Stimulated activated CD8-positive, alpha-beta memory T cell treated with anti-CD3 and anti-CD28 coated beads, Interleukin-7, amount 100 ng/mL, for 48 hours (primary cell): ENCODE data around the gene DDX17.

Experiments used
- DNase-seq, 2 donors: peaks; one replicate each; pipeline ENCODE4 v3.0.0-alpha.2; 2020; ENCODE audit warnings: low read depth in 1 of 2; ENCODE audit errors: extremely low read depth in 1 of 2

Gene DDX17

DNA sequence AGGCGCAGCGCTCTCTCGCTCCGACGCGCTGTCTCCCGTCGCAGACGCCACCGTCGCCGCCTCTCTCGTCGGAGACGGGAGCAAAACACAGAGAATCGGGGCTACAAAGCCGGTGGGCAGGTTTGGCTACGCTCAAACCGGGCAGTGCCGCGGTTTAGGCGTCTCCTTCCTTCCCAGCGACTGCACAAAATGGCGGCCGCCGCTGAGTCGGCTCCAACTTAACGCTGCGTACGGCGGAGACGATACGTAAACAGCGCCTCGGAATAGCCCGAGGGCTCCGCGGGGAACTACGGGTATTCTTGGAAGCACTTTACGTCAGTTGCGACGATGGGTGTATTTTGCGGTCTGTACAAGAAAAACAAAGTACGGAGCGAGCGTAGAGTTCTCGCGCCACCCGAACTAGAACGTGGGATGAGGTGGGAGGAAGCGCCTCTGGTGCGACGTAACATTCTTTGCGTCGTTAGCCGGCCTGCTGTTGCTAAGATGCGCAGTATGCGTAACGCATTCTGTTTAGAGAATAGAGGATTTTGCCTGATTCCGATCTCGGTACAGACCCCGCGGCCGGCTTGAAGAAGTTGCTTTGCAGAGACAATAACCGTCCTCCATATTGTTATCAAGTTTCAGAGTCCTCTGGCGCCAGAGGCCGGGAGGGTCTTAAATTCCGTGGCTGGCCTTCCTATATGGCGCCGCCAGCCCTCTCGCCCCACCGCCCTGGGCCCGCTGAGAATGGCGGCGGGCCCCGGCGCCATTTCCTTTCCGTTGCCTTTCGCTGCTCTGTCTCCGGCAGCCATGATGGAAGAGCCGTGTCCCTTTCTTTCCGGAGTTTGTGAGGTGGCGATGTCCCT is at the start of gene DDX17:
DDX17 (minus strand) TSS at position 194 of the 845 bp plus-strand sequence.
- DNase-seq, result peak; percentile 86

DNA sequence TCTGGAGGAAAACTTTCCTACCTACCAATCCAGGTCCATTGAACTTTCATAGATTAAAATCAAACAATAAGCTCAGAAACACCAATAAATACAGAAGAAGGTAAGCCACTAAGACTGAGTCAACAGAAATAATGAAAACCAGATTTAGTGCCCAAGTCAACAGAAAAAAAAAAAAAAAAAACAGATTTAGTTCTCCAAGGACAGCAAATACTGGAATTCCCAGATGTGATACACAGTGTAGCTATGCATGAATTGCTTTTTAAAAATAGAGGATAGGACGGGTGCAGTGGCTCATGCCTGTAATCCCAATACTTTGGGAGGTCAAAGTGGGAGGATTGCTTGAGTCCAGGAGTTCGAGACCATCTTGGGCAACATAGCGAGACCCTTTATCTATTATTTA is 48.2 kb upstream of the DDX17 start:
- no peak for DNase-seq

GRCh38 chr22:38549101-38549894 is 43.2 kb upstream of the DDX17 start:
- no peak for DNase-seq

DNA sequence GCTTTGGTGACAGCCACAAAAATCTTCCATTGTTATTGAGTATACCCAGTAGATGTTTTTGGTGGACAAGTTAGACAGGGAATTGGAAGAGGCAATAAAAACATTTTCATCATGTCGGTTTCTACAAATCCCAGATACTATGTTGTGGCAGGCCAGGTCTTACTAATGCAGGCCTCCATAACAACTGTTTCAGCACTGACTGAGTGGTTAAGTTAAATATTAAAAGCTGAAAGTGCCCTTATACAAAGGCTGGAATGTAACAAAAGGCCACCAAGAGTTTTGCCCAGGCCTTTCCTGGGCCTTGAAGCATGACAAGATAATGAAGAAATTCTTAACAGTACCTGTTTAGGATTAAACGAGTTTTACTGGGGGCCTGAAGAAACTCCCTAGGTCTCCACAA is 34.6 kb upstream of the DDX17 start:
- no peak for DNase-seq

DNA sequence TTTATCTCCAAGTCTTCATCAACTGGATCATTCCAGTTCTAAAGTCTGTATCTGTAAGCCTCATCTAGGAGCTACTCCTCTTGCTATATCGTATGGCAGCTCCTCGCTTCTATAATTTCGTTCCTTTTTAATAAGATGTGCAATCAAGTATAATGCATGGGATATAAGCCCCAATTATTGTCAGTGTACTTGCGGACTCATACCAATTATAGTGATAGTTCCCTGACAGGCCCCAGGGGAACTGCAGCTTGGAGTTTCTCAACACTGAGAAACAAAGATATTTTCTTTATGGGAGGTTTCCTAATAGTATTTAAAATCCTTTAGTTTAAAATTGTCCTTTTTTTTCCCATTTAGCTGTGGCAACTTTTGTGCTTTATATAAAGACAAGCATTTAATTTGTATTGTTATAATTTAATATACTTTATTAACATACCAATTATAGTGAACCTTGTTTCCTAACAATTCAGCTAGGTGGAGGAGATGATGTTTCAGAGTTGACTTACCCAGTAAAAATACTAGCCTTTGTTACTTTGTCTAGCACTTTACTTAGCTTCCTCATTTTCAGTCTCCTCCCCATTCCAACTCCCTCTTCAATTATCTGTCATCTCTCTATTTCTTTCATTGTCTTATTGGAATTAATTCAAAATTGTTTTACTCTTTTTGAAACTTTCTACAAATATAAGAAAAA is 25.3 kb upstream of the DDX17 start:
- DNase-seq, result no peak

GRCh38 chr22:38524429-38524828 is 18.3 kb upstream of the DDX17 start:
- DNase-seq, result no peak

DNA sequence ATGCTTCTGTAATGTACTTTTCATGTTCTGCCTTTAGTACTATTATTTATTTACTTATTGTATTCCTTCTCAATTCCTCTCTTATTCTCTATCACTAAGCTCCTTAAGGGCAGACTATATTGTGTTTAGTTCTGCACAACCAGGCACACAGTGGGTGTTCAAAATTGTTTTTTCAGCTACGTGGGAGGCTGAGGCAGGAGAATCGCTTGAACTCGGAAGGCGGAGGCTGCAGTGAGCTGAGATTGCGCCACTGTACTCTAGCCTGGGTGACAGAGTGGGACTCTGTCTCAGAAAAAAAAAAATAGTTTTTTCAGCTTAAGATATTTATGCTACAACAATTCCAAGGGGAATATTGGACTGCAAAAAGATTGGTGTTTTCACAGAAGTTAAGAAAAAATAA is 17.4 kb upstream of the DDX17 start:
- no peak for DNase-seq

DNA sequence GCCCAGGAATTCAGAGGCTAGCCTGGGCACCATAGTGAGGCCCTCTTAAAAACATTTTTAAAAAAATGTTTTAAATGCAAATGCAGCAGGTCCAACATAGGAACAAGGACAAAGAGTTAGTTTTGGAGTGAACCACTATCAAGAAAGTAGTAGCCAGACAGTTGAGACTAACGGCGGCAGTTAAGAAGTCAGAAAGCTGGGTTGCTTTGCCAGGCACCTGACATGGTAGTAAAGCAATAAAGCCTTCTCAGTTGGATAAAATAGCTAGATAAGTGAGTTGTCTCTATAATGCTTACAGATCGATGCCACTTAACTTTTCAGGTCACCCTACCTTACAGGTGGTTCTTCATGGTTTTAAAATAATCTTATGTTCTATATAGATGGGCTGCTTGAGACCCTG is 16.9 kb upstream of the DDX17 start:
- DNase-seq, result no peak

DNA sequence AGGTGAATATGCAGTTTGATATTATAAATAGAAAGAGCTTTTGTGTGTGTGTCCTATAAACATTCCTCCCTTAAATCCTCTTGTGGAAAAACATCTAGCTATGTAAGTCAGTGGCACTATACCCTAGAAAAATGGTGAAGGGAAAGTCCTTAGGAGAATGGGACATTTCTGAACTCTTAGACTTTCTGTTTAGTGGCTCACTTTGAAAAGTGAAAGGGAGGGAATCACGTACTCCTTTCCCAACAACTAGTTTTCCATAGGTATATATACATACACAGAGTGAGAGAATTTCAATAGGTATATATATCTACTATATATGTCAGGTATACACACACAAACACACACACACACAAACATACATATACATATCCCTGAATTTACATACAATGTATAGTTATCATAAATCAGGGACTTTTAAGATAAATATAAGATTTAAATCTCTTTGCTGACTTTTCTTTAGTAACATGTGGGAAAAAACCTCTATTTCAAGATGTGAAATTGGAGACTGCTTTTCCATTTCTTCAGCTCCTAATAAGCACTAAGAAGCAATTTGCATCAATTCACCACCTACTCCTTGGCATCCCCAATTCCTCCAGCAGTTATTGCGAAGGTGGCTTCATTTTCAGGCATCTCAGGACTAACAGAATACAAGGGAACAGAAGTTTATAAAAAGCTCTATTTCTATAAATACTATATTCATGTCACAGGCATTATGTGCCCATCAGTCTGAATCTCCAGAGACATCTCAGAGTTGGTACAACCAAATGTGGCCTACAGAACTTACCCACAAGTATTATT is 13.5 kb upstream of the DDX17 start:
- no peak for DNase-seq

DNA sequence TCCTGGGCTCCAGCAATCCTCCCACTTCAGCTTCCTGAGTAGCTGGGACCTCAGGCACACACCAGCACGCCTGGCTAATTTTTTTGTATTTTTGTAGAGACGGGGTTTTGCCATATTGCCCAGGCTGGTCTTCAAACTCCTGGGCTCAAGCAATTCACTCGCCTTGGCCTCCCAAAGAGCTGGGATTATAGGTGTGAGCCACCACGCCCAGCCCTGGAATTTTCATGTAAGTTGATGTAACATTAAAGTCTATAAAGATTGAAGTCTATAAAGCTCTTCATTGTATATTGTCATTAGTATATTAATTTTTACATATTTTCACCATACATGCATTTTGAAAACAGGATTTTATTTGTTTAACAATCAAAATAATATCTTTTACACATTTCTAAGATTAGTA is 12.5 kb upstream of the DDX17 start:
- no peak for DNase-seq

DNA sequence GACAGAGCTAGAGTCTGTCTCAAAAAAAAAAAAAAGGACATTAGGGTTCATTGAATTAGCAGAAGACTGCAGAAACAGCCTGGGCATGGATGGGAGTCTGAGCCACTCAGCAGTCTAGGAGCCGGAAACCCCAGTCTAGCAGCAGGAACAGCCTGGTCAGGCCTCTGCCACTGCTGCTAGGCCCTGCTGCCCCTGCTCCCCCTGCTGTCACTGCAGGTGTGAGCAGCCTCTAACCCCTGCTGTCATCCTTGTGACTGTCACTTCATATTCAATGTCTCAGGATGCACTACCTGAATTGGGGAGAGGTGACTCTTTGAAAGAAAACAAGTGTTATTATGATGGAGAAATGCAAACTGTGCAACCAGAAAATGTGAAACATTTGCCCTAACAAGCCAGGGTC is 7.0 kb upstream of the DDX17 start:
- DNase-seq, result no peak

GRCh38 chr22:38510416-38510970 is 4.4 kb upstream of the DDX17 start:
- no peak for DNase-seq

GRCh38 chr22:38505541-38506117 is 482 bp downstream of the DDX17 start:
- DNase-seq, result peak; percentile 24 to 37

GRCh38 chr22:38504731-38505540 is 1.2 kb downstream of the DDX17 start:
- peak; percentile 26 to 51 for DNase-seq

- no peak for DNase-seq
Observed at GRCh38 chr22:38503021-38503420, 3.1 kb downstream of the DDX17 start.

DNA sequence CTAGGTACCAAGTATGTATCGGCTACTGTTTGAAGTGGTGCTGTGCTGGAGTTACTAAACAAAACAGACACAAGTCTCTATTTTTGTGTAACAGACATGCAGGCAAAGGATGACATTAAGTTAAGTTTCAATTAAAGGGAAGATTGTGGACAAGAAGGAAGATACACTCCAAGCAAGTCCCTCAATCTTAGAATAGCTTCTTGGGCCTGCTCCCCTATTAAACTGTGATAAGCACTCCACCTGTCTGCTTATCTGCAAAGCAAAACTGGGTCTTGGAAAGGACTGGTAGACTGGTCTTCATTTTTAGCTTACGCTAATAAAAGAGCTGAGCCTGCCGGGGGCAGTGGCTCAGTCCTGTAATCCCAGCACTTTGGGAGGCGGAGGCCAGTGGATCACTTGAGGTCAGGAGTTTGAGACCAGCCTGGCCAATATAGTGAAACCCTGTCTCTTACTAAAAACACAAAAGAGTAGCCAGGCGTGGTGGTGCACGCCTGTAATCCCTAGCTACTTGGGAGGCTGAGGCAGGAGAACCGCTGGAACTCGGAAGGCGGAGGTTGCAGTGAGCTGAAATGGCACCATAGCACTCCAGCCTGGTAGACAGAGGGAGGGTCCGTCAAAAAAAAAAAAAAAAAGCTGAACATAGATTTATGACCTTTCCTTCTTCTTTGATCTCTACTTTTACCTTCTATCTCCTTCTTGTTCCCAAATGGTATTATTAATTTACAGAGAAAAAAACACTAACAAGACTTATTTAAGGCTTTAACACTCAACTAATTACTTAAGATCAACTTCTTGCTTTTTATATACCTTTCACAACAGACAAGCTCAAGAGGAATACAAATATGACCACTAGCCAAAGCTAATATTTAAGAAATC is 4.1 kb downstream of the DDX17 start:
- DNase-seq, result no peak

GRCh38 chr22:38497869-38498268 is 8.2 kb downstream of the DDX17 start:
- no peak for DNase-seq

DNA sequence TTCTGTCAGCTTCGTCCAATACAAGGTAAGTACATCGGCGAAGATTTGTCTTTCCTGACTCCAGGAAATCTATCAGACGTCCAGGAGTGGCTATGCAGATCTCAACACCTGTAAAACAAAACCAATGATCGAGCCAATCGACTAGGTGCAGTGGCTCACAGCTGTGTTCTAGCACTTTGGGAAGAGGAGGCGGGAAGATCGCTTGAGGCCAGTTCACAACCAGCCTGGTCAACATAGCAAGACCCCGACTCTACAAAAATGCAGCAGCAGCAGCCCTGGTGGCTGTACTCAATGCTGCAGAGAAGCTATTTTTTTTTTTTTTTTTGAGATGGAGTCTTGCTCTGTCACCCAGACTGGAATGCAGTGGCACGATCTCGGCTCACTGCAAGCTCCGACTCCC is 11.2 kb downstream of the DDX17 start:
- no peak for DNase-seq
